CD4-positive, alpha-beta T cell (primary cell): ENCODE data around the gene POU2F1. TPM values are rescaled to one million over a fixed set of nuclear protein-coding genes. Genes with fewer than 3 reads are reported as not detected.

Experiments
- ATAC-seq: fragments of 200-7000 bp; cut with Tn5 transposase; one replicate; pipeline ENCODE4 v1.10.0; 2022; ENCODE audit warnings: mild to moderate bottlenecking; ENCODE audit not compliant: poor library complexity
- CTCF ChIA-PET: fragments of 350-600 bp; sonication (Branson Sonifier 250); formaldehyde crosslinking; loops from one replicate; lab custom pipeline; 2021; ENCODE audit warnings: antibody characterized with exemption, inconsistent platforms; lab: Charles Lee
- POLR2A ChIA-PET: fragments of 350-600 bp; sonication (Branson Sonifier 250); formaldehyde crosslinking; loops from one replicate; lab custom pipeline; 2021; ENCODE audit warnings: antibody characterized with exemption, inconsistent platforms; lab: Charles Lee
- DNase-seq, 14 experiments: peaks; one replicate each; pipeline ENCODE4 v3.0.0-alpha.2; 2013 to 2020; ENCODE audit warnings: mixed read lengths in 2 of 14
- H3K27ac ChIP-seq, 2 donors: one replicate each; pipeline versions ENCODE4 v1.5.1 to v1.7.0; 2013; ENCODE audit warnings: low read length in 2 of 2, low read depth in 1 of 2, mild to moderate bottlenecking in 1 of 2
- H3K27me3 ChIP-seq, 2 experiments: 1 replicate in 1 of 2; 2 replicates in 1 of 2; pipeline versions ENCODE4 v1.6.1 to v1.7.0; 2013; ENCODE audit warnings: low read length in 2 of 2, control low read depth in 1 of 2, mild to moderate bottlenecking in 1 of 2, moderate library complexity in 1 of 2; ENCODE audit not compliant: insufficient read depth in 2 of 2, control insufficient read depth in 1 of 2
- H3K36me3 ChIP-seq: one replicate; pipeline ENCODE4 v1.6.1; 2013; ENCODE audit warnings: low read length, control low read depth; ENCODE audit not compliant: insufficient read depth
- H3K4me1 ChIP-seq: one replicate; pipeline ENCODE4 v1.6.1; 2013; ENCODE audit warnings: low read length, control low read depth; ENCODE audit not compliant: insufficient read depth
- H3K4me3 ChIP-seq: one replicate; pipeline ENCODE4 v1.5.1; 2013; ENCODE audit warnings: mild to moderate bottlenecking, low read length, moderate library complexity
- H3K9me3 ChIP-seq, 2 experiments: 1 replicate in 1 of 2; 2 replicates in 1 of 2; pipeline versions ENCODE4 v1.6.1 to v1.7.0; 2013; ENCODE audit warnings: low read length in 2 of 2, mild to moderate bottlenecking in 2 of 2, control low read depth in 1 of 2, moderate library complexity in 1 of 2; ENCODE audit not compliant: control insufficient read depth in 1 of 2, insufficient read depth in 1 of 2
- H3K27ac Mint-ChIP-seq: one replicate; pipeline ENCODE4 v1.8.0; 2020; ENCODE audit warnings: mixed read lengths
- H3K27me3 Mint-ChIP-seq: one replicate; pipeline ENCODE4 v1.8.0; 2021; ENCODE audit warnings: mixed read lengths
- H3K36me3 Mint-ChIP-seq: one replicate; pipeline ENCODE4 v1.8.0; 2021; ENCODE audit warnings: low read depth, mixed read lengths
- H3K4me1 Mint-ChIP-seq: one replicate; pipeline ENCODE4 v1.8.0; 2021; ENCODE audit warnings: low read depth, mixed read lengths
- H3K4me3 Mint-ChIP-seq: one replicate; pipeline ENCODE4 v1.8.0; 2020; ENCODE audit warnings: mild to moderate bottlenecking, mixed read lengths
- H3K9me3 Mint-ChIP-seq: one replicate; pipeline ENCODE4 v1.8.0; 2020; ENCODE audit warnings: mixed read lengths
- CTCF ChIP-seq: fragments of 200-600 bp; IDR thresholded peaks from one replicate; pipeline ENCODE4 v1.8.0; 2022; ENCODE audit warnings: antibody characterized with exemption, mild to moderate bottlenecking
- intact Hi-C, 2 experiments: fragments of 100-400 bp; cut with DNase I in 1 of 2; cut with micrococcal nuclease in 1 of 2; formaldehyde crosslinking; loops; one replicate each; pipeline versions ENCODE4 v1.15.1 to v1.9.0; 2023 to 2025; cut with DNase I, micrococcal nuclease
- total RNA-seq, 174 experiments: library from RNA in 2 of 174; stranded (reverse) in 2 of 174; gene quantifications; one replicate each; pipeline ENCODE4 v1.2.3 and lab custom pipeline; 2021 to 2026

POU2F1 gene
- total RNA-seq, 2 experiments from 2014 or later, result 27.0 to 28.6 TPM

- intact Hi-C loops, result loop anchor here in 1 of 2 experiments (2.0 kb wide), 1 partner anchor 13 kb away; no protein-coding TSS in a partner anchor
- Histone ChIP-seq H3K27me3 (no peaks in the 10 kb centered on the region), H3K4me1 (peaks cover 72% of the 10 kb centered on the region), H3K27ac (no peak overlapping the region), H3K4me3 (no peak overlapping the region), H3K36me3 (peaks cover 24% of the 10 kb centered on the region), H3K9me3 (no peaks in the 10 kb centered on the region)
- no peak for TF ChIP-seq CTCF
- H3K27me3 Mint-ChIP-seq, result no peaks in the 10 kb centered on the region
- H3K36me3 Mint-ChIP-seq, result peaks cover 78% of the 10 kb centered on the region
- POLR2A ChIA-PET, result interaction anchor here (2.6 to 8.0 kb wide), 3 partner anchors 10 to 47 kb away, joined by 9 to 78 read pairs (median 60); no protein-coding TSS in a partner anchor
- H3K9me3 Mint-ChIP-seq, result no peaks in the 10 kb centered on the region
- CTCF ChIA-PET, result interaction anchor here (0.9 to 1.1 kb wide), 2 partner anchors 64 kb away, joined by 3 read pairs; no protein-coding TSS in a partner anchor
- peak overlapping the region; percentile 44 for H3K4me3 Mint-ChIP-seq
- peaks cover 93% of the 10 kb centered on the region for H3K4me1 Mint-ChIP-seq
- ATAC-seq (no peak), DNase-seq (peak in 1 of 14 experiments; percentile 10)
- peak overlapping the region; percentile 100 for H3K27ac Mint-ChIP-seq
Measured at GRCh38 chr1:167469280-167469965, 248.7 kb downstream of the POU2F1 start.

- DNase-seq, result peak in 2 of 14 experiments; percentile 3 to 24
- Mint-ChIP-seq H3K27ac (peak overlapping the region; percentile 100), H3K36me3 (peaks cover 69% of the 10 kb centered on the region), H3K4me3 (peak overlapping the region; percentile 58), H3K9me3 (no peaks in the 10 kb centered on the region), H3K4me1 (peaks cover 97% of the 10 kb centered on the region), H3K27me3 (no peaks in the 10 kb centered on the region)
- ATAC-seq, result no peak
- intact Hi-C loops, result no loop called here
- TF ChIP-seq CTCF, result no peak
- peaks cover 15% of the 10 kb centered on the region for H3K36me3 ChIP-seq
- ChIA-PET CTCF (interaction anchor here (0.9 to 1.3 kb wide), 2 partner anchors 10 to 45 kb away, joined by 3 read pairs; no protein-coding TSS in a partner anchor), POLR2A (interaction anchor here (0.9 to 8.0 kb wide), 5 partner anchors 15 to 33 kb away, joined by 3 to 78 read pairs (median 9); no protein-coding TSS in a partner anchor)
- H3K27ac ChIP-seq, result peak overlapping the region in 1 of 2 donors; percentile 13
- no peak overlapping the region for H3K4me3 ChIP-seq
- H3K27me3 ChIP-seq, result no peaks in the 10 kb centered on the region
- peaks cover 75% of the 10 kb centered on the region for H3K4me1 ChIP-seq
- no peaks in the 10 kb centered on the region for H3K9me3 ChIP-seq
Measured at GRCh38 chr1:167471568-167471967, 250.9 kb downstream of the POU2F1 start.

- H3K4me1 ChIP-seq, result peaks cover 76% of the 10 kb centered on the region
- intact Hi-C loops, result no loop called here
- H3K27ac ChIP-seq, result peak overlapping the region; percentile 67
- no peaks in the 10 kb centered on the region for H3K27me3 Mint-ChIP-seq
- CTCF ChIA-PET, result interaction anchor here (0.7 to 1.2 kb wide), 4 partner anchors 8 to 26 kb away, joined by 3 to 6 read pairs (median 3); no protein-coding TSS in a partner anchor
- H3K4me1 Mint-ChIP-seq, result peaks cover 100% of the 10 kb centered on the region
- H3K27me3 ChIP-seq, result no peaks in the 10 kb centered on the region
- peak overlapping the region; percentile 36 for H3K4me3 ChIP-seq
- peak overlapping the region; percentile 58 for H3K4me3 Mint-ChIP-seq
- H3K9me3 ChIP-seq, result no peaks in the 10 kb centered on the region
- POLR2A ChIA-PET, result interaction anchor here (0.8 to 2.4 kb wide), 6 partner anchors 9 to 44 kb away, joined by 3 to 15 read pairs (median 4); no protein-coding TSS in a partner anchor
- DNase-seq, result peak in 2 of 14 experiments; percentile 34 to 51
- peaks cover 69% of the 10 kb centered on the region for H3K36me3 Mint-ChIP-seq
- ATAC-seq, result no peak
- no peaks in the 10 kb centered on the region for H3K9me3 Mint-ChIP-seq
- peaks cover 26% of the 10 kb centered on the region for H3K36me3 ChIP-seq
- TF ChIP-seq CTCF, result no peak
- H3K27ac Mint-ChIP-seq, result peak overlapping the region; percentile 100
Measured at GRCh38 chr1:167472752-167473521, 252.3 kb downstream of the POU2F1 start.
